ENCODE measurements around the gene PRM1.
"Not testable (repeated sequence)": the region's sequence is repeated elsewhere in the genome, so short reads cannot be mapped to it uniquely, and the experiment has no call there.

Gene PRM1

DNA sequence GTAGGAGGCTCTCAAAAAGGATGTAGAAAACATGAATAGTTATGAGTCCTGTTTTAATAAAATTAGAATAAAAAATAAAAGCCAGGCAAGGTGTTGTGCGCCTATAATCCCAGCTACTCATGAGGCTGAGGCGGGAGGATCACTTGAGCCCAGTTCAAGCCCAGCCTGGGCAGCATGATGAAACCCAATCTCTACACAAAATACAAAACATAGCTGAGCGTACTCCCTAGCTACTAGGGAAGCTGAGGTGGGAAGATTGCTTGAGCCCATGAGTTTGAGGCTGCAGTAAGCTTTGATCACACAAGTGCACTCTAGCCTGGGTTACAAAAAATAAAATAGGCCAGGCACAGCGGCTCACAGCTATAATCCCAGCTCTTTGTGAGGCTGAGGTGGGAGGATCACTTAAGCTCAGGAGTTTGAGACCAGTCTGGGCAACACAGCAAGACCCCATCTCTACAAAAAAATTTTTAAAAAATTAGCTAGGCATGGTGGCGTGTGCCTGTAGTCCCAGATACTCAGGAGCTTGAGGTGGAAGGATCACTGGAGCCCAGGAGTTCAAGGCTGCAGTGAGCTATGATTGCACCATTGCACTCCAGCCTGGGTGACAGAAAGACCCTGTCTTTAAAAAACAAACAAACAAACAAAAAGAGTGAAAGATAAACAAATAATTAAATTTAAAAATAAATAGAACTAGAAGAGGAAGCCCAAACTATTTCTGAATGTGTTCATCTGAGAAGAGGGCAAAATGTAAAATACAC, 17.2 kb upstream of the PRM1 start:
- no peak for DNase-seq (ENCODE audit: low read depth)

DNA sequence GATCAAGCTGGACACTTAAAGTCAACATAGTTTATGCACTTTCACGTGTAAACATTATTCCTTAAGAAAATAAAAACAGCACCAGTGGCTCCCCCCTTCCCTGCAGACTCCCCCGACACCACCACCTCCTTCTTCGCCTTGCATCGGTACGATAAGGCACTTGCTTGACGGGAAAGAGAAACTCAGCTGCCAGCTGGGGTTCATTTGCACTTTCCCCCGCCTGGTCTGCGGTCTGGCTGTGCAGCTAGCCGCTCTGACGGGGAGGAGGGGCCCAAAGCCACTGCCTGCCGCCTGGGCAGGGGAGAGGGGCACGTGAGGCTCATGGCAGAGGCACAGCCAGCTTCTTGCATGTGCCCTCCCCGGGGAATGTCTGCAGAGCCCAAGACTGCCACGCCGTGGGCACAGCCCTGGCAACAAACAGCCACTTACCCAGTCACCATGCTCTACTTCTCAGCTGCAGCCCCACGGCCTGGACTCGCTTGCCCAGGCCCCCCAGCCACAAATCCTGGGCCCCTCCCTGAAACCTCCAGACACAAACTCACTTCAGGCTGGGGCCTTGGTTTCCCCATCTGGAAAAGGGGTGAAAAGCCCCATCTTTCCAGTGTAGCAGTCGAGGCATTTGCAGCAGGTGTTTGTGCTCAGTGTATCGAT, 16.5 kb upstream of the PRM1 start:
- DNase-seq (ENCODE audit: low read depth): peak; percentile 46

DNA sequence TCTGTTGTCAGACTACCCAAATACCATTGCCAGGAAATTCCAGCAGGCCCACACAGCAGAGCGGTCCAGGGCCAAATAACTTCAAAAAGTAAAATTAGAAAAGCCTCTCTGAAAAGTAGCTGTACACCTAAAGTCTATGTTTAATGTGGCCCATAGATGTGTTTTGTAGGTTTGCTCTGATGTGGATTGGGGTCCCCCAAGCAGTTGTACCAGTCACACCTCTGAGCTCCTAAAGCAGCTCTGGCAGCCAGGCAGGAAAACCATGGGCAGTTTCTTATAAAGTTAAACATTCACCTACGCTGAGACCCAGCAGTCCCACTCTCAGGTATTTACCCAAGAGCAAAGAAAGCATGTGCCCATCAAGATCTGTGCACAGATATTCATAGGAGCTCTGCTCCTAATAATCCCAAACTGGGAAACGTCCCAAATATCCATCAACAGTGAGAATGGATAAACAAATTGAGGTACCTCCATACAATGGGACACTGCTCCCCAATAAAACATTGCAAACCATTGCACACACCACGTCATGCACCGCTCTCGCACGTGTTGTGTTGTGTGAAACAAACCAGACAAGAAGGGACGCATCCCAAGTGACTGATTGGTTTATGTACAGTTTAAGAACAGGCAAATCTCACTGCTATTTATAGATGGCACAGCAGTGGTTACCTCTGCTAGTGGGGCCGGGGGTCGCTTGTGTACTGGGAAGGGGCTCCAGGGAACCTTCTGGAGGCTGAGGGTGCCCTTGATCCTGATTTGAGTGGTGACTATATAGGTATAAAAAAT, 15.8 kb upstream of the PRM1 start:
- no peak for DNase-seq (ENCODE audit: low read depth)

GRCh38 chr16:11296351-11296705, 15.2 kb upstream of the PRM1 start:
- DNase-seq (ENCODE audit: low read depth): no peak

DNA sequence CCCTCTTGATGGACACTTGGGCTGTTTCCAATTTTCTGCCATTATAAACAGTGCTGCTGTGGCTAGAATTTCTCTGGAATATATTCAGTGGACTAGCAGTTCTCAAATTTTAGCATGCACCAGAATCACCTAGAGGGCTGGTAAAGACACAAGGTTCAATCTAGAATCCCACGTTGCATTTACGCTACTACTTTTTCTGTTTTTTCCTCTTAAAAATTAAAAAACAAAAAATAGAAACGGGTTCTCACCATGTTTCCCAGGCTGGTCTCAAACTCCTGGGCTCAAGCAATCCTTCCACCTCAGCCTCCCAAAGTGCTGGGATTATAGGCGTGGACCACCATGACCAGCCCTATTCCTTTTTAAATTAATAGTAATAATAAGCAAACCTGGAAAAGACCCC, 14.5 kb upstream of the PRM1 start:
- DNase-seq (ENCODE audit: low read depth): no peak

DNA sequence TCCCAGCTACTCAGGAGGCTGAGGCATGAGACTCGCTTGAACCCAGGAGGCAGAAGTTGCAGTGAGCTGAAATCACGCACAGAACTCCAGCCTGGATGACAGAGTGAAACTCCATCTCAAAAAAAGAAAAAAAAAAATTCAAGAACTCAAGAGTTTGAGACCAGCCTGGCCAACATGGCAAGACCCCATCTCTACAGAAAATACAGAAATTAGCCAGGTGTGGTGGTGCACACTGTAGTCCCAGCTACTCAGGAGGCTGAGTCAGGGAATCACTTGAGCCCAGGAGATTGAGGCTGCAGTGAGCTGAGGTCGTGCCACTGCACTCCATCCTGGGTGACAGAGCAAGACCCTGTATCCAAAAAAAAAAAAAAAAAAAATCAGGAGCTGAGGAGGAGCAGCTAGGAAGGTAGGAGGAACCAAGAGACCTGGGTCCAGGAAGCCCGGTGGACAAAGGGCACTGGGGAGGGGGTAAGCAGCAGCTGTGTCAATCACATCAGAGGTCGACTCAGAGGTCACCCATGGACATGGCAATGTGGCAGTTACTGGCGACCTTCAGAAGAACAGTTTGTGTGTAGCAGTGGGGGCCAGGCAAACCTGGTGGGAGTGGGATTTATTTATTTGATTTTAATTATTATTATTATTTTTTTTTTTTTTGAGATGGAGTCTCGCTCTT, 11.1 kb upstream of the PRM1 start:
- no peak for DNase-seq (ENCODE audit: low read depth)

DNA sequence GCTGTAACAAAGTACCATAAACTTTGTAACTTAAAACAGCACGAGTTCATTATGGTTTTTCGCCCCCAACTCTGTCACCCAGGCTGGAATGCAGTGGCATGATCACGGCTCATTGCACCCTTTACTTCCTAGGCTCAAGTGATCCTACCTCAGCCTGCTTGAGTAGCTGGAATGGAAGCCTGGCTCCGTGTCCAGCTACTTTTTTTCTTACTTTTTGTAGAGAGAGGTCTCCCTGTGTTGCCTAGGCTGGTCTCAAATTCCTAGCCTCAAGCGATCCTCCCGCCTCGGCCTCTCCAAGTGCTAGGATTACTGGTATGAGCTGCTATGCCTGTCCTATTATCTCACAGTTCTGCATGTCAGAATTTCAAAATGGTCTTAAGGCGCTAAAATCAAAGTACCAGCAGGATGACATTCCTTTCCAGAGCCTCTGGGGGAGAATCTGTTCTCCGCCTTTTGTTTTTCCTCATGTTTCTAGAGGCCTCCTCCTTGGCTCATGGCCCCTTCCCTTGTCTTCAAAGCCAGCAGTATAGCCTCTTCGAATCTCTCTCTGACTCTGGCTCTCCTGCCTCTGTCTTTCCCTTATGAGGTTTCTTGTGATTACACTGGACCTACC, 10.1 kb upstream of the PRM1 start:
- DNase-seq (ENCODE audit: low read depth): no peak

GRCh38 chr16:11290102-11290893, 9.2 kb upstream of the PRM1 start:
- no peak for DNase-seq (ENCODE audit: low read depth)

GRCh38 chr16:11289696-11290095, 8.6 kb upstream of the PRM1 start:
- DNase-seq (ENCODE audit: low read depth): not testable (repeated sequence)

DNA sequence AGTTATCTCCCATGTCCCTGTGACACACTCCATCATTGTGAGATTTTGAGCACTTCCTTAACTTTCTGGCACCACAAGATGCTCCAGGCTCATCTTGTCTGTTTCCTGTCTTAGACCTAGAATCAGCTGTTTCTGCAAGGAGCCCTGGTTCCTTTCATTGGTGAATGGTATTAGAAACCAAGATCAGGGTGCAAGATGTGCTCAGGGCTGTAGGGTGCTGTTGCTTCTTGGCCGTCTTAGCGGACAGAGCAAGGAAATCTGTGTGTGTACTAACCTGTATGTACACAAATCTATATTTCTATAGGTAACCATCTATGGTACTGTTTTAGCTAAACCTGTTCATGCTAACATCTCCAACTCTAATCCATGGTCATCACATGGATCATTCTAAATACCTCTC, 8.1 kb upstream of the PRM1 start:
- no peak for DNase-seq (ENCODE audit: low read depth)

- DNase-seq (ENCODE audit: low read depth): no peak
Measured at GRCh38 chr16:11285842-11286241, 4.7 kb upstream of the PRM1 start.

DNA sequence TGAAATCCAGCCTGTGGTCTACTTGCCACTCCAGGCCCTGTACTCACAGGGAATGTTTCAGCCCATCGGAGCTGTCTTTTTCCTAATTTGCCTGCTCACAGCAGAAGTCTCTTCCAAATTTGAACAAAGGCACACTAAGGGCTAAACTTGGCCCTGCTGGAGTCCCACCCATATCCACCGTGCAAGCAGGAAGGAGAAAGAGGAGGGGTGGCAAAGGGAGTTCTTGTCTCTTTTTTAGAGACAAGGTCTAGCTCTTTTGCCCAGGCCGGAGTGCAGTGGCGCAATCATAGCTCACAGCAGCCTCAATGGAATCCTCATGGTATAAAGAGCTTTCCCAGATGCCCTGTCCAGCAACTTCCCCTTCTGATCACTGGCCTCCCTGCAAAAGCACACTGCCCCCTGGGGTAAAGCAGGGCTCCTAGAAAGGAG, 2.7 kb upstream of the PRM1 start:
- DNase-seq (ENCODE audit: low read depth): no peak

- no peak for DNase-seq (ENCODE audit: low read depth)
Measured at GRCh38 chr16:11278681-11279628, 2.2 kb downstream of the PRM1 start.

- DNase-seq (ENCODE audit: low read depth): no peak
Measured at GRCh38 chr16:11277607-11278337, 3.4 kb downstream of the PRM1 start.

GRCh38 chr16:11276896-11277593, 4.1 kb downstream of the PRM1 start:
- no peak for DNase-seq (ENCODE audit: low read depth)

- no peak for DNase-seq (ENCODE audit: low read depth)
Measured at GRCh38 chr16:11276143-11276895, 4.8 kb downstream of the PRM1 start, which contains the start of gene PRM2. TSS of gene PRM2 (minus strand) at chr16:11276480. CDS start at chr16:11276370, 110 bp downstream.

DNA sequence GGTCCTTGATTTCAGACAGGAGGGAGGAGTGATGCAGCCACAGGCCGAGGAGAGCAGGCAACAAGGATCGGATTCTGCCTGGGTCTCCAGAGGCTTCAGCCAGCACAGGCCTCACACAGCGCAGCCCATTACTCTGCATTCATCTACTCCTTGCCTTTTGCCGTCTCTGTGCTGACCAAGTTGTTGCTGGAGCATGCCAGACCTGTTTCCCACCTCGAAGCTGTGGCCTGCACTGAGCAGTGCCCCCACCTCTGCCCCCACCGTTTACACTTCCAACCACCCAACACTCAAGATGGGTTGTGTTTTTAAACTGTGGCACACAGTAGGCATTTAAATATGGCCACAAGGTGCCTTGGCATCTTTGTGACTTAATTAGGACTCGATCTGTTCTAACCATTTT, 6.2 kb downstream of the PRM1 start:
- DNase-seq (ENCODE audit: low read depth): no peak
